GM19239 (cell line): ENCODE data around the gene ZNF618.

Source experiments
- DNase-seq: peaks from one replicate; pipeline ENCODE4 v3.0.0; 2011; ENCODE audit warnings: low spot score; ENCODE audit not compliant: insufficient read length
- FAIRE-seq: peaks from 2 replicates; lab custom pipeline; 2011; peaks lifted over from hg19 to GRCh38; lab: Jason Lieb, UNC

The ZNF618 gene

DNA sequence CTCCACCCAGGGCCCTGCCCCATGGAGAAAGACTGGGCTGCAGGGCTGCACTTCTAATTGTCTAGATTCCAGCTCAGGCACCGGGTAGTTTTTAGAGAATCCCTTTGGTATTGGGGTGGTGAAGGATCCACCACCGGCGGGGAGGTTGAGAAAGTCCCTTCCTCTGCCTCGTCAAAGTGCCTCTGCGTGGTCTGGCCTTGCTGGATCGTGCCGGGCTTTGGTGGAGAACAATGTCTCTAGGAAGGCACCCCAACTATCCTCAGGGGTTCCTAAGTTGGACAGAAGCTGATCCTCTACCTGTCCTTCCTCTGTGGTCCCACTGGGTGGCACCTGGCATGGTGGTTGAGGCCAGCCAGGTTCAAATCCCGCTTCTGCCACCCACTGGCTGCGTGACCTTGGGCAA, 209.3 kb downstream of the ZNF618 start:
- DNase-seq (no peak), FAIRE-seq (no peak)

DNA sequence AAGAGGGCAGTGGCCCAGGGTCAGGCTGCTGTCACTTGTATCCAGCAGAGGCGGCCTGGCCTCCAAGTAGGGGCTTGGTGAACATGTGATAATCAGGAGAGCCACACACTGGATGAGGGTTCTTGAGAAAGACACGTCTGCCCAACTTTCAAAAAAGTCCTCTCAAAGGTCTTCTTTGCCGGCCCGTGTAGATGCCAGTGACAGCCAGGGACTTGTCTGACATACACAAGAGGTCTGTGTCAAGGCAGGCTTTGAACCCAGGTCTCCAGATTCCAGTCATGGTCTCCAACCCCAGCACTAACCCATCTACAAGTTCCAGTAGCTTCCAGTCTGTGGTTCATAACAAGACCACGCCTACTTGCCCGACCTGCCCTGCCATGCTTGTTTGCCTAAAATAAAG, 209.9 kb downstream of the ZNF618 start:
- FAIRE-seq (no peak), DNase-seq (no peak)

DNA sequence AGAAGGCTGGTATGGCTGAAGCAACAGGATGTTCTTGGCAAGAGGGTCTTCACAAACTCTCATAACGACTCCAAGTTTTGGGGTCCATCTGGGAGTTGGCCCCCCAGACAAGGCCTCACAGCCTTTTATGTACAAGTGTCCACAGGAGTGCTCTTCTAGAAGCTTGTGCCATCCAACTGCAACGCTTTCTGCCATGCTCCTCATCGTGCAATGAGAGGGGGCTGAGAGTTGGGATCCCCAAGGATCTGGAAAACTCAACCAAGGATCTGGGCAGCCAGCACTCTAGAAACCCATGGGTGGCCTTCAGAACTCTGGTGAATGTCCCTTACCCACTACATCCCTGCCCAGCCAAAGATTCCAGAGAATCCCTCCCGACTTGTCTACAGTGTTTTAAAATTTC, 210.5 kb downstream of the ZNF618 start:
- FAIRE-seq = no peak

DNA sequence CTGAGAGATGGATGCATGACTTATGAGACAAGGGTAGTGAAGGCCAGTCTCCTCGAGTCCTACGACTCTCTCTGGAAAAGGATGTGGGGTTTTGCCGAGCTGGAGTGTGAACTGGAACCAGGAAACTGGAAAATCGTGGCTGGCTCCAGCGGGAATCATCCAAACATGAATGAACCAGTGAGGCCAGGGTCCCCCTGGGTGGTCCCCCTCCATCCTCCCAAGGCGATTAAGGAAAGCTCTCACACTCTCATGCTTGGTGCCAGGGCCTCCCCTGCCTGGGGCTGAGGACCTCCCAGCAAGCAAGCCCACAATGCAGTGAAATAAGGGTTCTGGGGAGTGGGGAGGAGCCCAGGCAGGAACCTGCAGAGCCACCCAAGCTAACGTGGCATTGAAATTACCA, 211.6 kb downstream of the ZNF618 start:
- FAIRE-seq = no peak

More for the DNA sequence above, 210.5 kb downstream of the ZNF618 start:
- DNase-seq = no peak

DNA sequence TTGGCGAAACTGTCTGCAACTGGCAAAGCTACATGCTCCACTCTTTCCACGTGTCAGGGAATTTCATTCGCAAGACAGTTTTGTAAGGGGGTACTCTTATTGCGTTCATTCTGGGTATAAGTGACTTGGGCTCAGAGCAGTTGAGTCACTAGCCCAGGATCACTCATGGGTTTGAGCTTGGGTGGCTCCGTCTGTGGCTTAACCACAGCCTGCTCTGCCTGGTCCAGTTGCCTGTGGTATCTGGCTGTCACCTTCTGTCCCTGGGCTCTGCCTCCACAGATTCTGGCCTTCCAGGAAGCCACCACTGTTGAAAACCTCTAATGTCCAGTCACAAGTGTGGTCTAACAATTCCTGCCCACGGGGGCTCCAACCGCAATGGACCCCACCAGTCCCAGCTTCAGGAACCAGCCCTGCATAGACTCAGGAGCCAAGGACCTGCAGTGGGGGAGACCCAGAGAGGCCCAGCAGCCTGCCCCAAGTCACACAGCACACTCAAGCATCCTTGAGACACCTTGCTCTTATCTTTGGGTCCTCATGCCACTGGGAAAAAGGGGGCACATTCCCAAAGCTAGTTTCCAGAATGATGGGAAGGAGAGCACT, 212.6 kb downstream of the ZNF618 start:
- DNase-seq (no peak), FAIRE-seq (no peak)

More for the DNA sequence above, 211.6 kb downstream of the ZNF618 start:
- DNase-seq = no peak

DNA sequence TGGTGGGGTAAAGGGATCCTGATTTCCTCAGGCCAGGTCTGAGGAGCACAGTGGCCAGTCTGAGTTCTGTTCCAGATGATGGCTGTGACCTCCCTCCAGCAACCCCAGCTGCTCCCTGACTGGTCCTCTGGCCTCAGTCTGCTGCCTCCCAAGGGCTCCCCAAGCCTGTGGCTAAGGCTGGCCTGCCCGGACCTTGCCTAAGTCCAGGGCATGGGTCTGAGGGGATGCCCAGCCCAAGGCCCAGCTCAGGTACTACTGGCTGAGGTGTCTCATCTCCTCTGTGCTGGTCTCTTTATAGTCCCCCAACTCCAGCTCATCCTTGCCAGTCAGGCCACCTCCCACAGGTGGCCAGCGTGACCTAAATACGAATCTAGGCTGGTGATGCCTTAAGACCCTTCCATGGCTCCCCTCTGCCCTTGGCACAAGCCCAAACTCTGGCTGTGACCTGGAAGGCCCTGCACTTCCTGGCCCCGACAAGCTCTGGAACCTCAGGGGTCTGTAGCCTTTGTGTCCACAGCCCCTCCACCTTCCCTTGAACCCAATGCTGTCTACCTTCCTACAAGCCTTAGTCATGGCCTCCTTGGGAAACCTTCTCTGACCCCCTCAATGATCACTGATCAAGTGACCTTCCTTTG, 213.2 kb downstream of the ZNF618 start:
- DNase-seq = no peak
- no peak for FAIRE-seq

DNA sequence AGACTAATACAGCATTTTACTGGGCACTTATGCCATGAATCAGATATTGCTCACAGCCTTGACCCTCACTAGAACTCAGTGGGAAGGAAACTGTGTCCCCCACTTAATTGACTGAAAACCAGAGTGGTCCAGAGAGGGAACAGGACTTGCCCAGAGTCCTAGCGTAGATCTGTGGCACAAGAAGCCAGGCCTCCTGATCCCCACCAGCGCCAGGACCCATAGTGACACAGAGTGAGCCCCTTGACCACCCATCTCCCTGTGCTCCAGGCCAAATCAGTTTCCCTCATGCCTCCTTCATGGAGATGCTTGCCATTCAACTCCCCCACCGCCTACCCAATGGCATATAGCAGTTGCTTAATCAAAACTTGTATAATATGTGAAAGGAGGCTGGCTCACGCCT, 214.7 kb downstream of the ZNF618 start:
- no peak for DNase-seq
- no peak for FAIRE-seq

DNA sequence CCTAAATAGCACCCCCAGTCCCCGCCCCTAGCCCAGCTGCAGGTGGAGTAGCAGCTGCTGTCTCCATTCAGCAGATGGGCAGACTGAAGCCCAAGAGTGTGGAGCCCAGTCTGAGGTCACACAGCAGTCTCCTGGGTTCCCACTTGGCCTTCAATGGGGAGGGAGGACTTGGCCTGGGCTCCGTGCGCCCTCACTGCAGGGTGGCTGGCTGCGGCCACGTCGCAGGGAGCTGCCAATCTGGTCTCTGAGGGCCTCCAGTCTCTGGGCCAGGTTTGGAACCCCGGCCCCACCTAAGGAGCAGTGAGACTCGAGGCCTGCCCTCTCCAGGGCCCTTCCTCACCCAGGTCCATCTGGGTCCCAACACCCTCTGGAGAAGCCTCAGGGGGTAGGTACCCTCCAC, 215.6 kb downstream of the ZNF618 start:
- FAIRE-seq (no peak), DNase-seq (no peak)

- FAIRE-seq = no peak
- no peak for DNase-seq
Observed at GRCh38 chr9:114092336-114092735, 216.2 kb downstream of the ZNF618 start.

GRCh38 chr9:114093031-114093471, 216.9 kb downstream of the ZNF618 start:
- FAIRE-seq = no peak
- no peak for DNase-seq

GRCh38 chr9:114093761-114094505, 217.8 kb downstream of the ZNF618 start:
- FAIRE-seq = no peak
- DNase-seq = no peak

GRCh38 chr9:114094971-114095370, 218.9 kb downstream of the ZNF618 start:
- no peak for FAIRE-seq

GRCh38 chr9:114096041-114096511, 220.0 kb downstream of the ZNF618 start:
- FAIRE-seq = no peak
- DNase-seq = no peak

More at GRCh38 chr9:114094971-114095370, 218.9 kb downstream of the ZNF618 start:
- DNase-seq = no peak

DNA sequence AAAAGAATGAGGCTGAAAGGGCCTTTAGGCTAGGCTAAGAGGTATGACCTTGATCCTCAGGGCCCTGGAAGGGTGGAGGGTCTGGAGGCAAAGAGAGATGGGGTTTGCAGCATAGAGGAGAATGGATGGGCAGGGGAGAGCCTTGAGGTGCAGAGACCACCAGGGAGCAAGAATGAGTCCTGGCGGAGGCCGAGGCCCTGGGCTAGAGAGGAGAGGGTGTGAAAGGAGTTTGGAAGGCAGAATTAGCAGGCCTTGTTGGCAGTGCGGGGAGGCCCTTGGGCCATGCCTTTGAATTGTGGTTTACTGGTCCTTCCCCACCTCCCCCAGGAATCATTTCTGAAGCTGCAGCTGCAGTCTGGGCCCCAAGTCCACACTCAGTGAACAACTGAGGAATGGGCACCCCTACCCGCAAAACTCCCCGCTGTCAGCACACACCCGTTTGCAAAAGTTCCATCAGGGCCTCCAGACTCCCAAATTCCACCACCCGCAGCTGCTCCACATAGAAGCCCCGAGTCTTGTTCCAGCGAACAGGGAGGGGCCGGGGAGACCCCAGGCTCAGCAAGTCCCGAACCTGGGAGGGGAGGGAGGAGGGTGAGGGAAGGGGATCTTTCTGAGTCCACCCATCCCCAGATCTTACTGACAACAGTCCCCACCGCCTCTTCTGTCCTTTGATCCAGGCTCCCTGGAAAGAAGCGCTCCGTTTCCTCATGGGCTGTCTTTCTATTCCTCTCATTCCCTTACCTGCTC, 220.9 kb downstream of the ZNF618 start:
- DNase-seq = no peak

GRCh38 chr9:114097613-114098020, 221.5 kb downstream of the ZNF618 start:
- no peak for FAIRE-seq
- no peak for DNase-seq

More for the DNA sequence above, 220.9 kb downstream of the ZNF618 start:
- no peak for FAIRE-seq

GRCh38 chr9:114098021-114098935, 222.2 kb downstream of the ZNF618 start:
- no peak for FAIRE-seq
- no peak for DNase-seq

DNA sequence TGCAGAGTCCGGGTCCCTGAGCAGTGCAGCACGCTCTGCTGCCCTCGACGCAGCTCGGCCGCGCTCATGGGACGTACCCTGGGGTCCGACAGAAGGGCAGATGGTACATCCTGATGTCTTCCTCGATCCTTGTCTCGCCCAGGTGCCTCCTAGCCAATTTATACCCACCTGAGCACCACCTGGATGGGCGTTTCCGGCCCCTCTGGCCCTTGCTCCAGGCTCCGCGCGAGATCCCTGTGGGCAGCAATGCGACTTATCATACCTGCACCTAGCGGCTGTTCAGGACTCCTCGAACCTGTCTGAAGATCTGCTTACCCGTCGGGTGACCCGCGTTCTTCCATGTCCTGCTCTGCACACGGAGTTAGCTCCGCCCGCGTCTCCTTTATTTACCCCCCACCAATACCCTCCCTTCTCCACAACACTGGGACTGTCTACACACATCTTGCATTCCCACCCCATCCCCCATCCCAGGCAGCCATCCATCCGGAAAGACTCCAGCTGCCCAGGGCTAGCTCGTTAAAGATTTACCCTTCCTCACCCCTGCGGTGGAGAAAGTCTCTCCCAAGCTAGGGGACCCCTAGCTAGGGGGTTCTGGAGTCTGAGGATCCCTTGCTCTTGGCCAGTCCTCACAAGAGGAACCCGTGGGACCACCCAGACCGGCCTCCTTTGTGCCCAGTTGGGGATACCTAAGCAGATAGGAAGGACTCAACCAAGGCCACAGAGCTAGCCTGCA, 223.0 kb downstream of the ZNF618 start, which contains the start of gene KIF12:
KIF12 (minus strand) TSS at position 357 of the 733 bp plus-strand sequence; CDS start at position 341, 16 bp downstream.
- DNase-seq = no peak
- FAIRE-seq = no peak

DNA sequence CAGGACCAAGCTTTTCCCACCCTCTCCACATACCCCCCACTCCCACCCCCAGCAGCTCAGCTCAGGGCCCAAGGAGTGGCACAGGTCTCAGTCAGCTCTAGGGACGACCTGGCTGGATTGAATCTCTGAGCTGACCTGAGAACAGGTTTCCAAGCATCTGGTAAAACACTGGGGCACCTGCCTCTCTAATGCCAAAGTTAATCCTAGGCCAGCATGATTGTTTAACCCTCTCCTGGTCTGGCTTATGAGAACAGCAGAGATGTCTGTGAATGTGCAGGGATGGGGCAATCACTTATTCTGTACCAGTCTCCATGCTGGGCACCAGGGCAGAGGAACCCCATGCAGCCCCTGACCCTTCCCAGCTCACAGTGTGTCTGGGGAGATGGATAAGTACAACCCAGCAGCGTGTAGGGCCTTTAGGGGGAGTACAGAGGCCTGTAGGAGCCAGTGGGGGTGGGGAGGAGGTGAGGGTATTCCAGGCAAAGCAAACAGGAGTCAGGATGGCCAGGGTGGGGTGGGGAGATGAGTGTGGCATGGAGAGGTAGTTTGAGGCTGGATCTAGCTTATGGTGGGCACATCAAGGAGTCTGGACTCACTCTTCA, 223.7 kb downstream of the ZNF618 start:
- no peak for FAIRE-seq
- DNase-seq = no peak
